ENCODE data around the gene KLHL3.

Gene KLHL3

GRCh38 chr5:137665678-137666460 lies 70.0 kb downstream of the KLHL3 start:
- CTCF ChIA-PET = interaction anchor here (0.9 to 14.7 kb wide), 4 partner anchors 30 to 78 kb away, joined by 3 to 338 read pairs (median 6); partner anchors contain the start of gene KLHL3
- peak; percentile 56 to 88 (median 85) for DNase-seq
- Histone ChIP-seq H3K27me3 (replicated peaks in 2 of 5; ENCODE audit: control insufficient read depth in 4 of 5, insufficient read depth in 5 of 5, low read length in 4 of 5) (no peaks in the 10 kb centered on the region), H3K9me3 (ENCODE audit: control extremely low read depth in 1 of 5, control insufficient read depth in 4 of 5, insufficient read depth in 2 of 5, low read depth in 1 of 5, low read length in 4 of 5) (no peaks in the 10 kb centered on the region), H3K4me1 (ENCODE audit: control extremely low read depth in 1 of 4, control insufficient read depth in 4 of 4, insufficient read depth in 4 of 4, low read length in 3 of 4) (peaks cover 0 to 16% (median 11%) of the 10 kb centered on the region in 4 experiments), H3K4me3 (ENCODE audit: control insufficient read depth in 1 of 7, extremely low read depth in 1 of 7, insufficient read depth in 4 of 7, low read depth in 2 of 7, low read length in 6 of 7) (no peak overlapping the region), H3K27ac (ENCODE audit: insufficient read depth in 1 of 2, low read depth in 1 of 2, low read length in 2 of 2, poor library complexity in 1 of 2, severe bottlenecking in 2 of 2) (no peak overlapping the region), H3K36me3 (ENCODE audit: control insufficient read depth in 4 of 4, insufficient read depth in 4 of 4, low read length in 3 of 4) (peaks cover 0 to 4% (median under 1%) of the 10 kb centered on the region in 4 experiments)
- POLR2A ChIA-PET = no interaction called here
- 71% methylated on average over 1 of the region's 3 CpGs for WGBS (ENCODE audit: insufficient coverage)

DNA sequence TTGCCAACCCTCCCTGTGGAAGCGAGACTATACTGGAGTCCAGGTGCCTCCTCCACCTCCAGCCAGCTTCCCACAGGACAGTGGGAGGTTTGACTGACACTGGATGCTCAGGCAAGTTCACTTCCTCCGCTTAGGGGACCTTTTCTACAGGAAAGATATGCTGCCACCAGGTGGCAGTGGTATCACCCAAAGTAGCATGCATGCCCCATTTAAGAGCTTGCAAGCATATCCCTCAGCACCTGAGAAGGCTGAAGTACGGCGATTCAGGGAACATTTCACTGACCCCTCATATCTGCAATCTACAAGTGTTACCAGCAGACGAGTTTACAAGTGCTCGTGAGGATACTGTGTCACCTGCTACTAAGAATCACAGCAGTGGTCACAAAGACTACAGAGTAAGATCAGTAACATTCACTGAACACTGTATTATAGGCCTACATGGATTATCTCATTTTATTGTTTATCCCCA lies 75.5 kb downstream of the KLHL3 start:
- ChIA-PET POLR2A (interaction anchor here (0.5 to 1.0 kb wide), 4 partner anchors 92 to 472 kb away, joined by 3 to 4 read pairs (median 3); no protein-coding TSS in a partner anchor), CTCF (interaction anchor here (0.7 to 14.7 kb wide), 25 partner anchors 8 to 93 kb away, joined by 3 to 338 read pairs (median 5); partner anchors contain the start of gene KLHL3)
- Histone ChIP-seq H3K4me3 (ENCODE audit: control insufficient read depth in 1 of 7, extremely low read depth in 1 of 7, insufficient read depth in 4 of 7, low read depth in 2 of 7, low read length in 6 of 7) (no peak overlapping the region), H3K4me1 (ENCODE audit: control extremely low read depth in 1 of 4, control insufficient read depth in 4 of 4, insufficient read depth in 4 of 4, low read length in 3 of 4) (peaks cover 0 to 3% (median 0%) of the 10 kb centered on the region in 4 experiments), H3K27me3 (replicated peaks in 2 of 5; ENCODE audit: control insufficient read depth in 4 of 5, insufficient read depth in 5 of 5, low read length in 4 of 5) (no peaks in the 10 kb centered on the region), H3K9me3 (ENCODE audit: control extremely low read depth in 1 of 5, control insufficient read depth in 4 of 5, insufficient read depth in 2 of 5, low read depth in 1 of 5, low read length in 4 of 5) (no peaks in the 10 kb centered on the region), H3K36me3 (ENCODE audit: control insufficient read depth in 4 of 4, insufficient read depth in 4 of 4, low read length in 3 of 4) (peaks cover 0 to 16% (median 4%) of the 10 kb centered on the region in 4 experiments), H3K27ac (ENCODE audit: insufficient read depth in 1 of 2, low read depth in 1 of 2, low read length in 2 of 2, poor library complexity in 1 of 2, severe bottlenecking in 2 of 2) (no peak overlapping the region)
- 24% methylated on average over 4 of the region's 6 CpGs for WGBS (ENCODE audit: insufficient coverage)
- peak; percentile 77 to 90 (median 85) for DNase-seq

DNA sequence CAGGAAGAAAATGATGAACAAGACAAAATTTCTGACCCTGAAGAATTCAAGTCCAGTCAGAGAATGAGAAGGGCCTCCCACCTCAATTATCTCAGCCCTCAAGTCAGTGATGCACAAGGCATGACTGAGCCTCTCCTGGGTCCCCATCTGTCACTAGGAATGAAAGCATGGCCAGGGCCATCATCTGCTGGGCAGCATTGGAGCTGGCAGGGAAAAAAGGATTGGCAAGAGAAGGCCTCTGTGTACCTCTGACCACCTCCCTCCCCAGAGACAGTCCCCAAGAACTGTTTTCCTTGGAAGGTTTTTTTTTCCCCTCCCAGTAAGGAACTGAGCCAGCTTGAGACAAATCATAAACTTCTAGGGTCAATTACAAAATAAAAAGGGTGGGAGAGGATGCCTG lies 76.7 kb downstream of the KLHL3 start:
- Histone ChIP-seq H3K36me3 (ENCODE audit: control insufficient read depth in 4 of 4, insufficient read depth in 4 of 4, low read length in 3 of 4) (peaks cover 0 to 16% (median 5%) of the 10 kb centered on the region in 4 experiments), H3K9me3 (ENCODE audit: control extremely low read depth in 1 of 5, control insufficient read depth in 4 of 5, insufficient read depth in 2 of 5, low read depth in 1 of 5, low read length in 4 of 5) (no peaks in the 10 kb centered on the region), H3K27ac (ENCODE audit: insufficient read depth in 1 of 2, low read depth in 1 of 2, low read length in 2 of 2, poor library complexity in 1 of 2, severe bottlenecking in 2 of 2) (no peak overlapping the region), H3K4me1 (ENCODE audit: control extremely low read depth in 1 of 4, control insufficient read depth in 4 of 4, insufficient read depth in 4 of 4, low read length in 3 of 4) (peaks cover 0 to 3% (median 0%) of the 10 kb centered on the region in 4 experiments), H3K4me3 (ENCODE audit: control insufficient read depth in 1 of 7, extremely low read depth in 1 of 7, insufficient read depth in 4 of 7, low read depth in 2 of 7, low read length in 6 of 7) (no peak overlapping the region), H3K27me3 (replicated peaks in 2 of 5; ENCODE audit: control insufficient read depth in 4 of 5, insufficient read depth in 5 of 5, low read length in 4 of 5) (no peaks in the 10 kb centered on the region)
- no peak for DNase-seq
- ChIA-PET POLR2A (interaction anchor here (1.0 kb wide), 1 partner anchor 77 kb away, joined by 3 read pairs; no protein-coding TSS in a partner anchor), CTCF (interaction anchor here (0.6 to 14.7 kb wide), 16 partner anchors 16 to 142 kb away, joined by 3 to 338 read pairs (median 5); partner anchors contain the start of genes HNRNPA0 and KLHL3)

GRCh38 chr5:137658324-137658723 lies 77.6 kb downstream of the KLHL3 start:
- no peak overlapping the region for H3K27ac ChIP-seq (ENCODE audit: insufficient read depth in 1 of 2, low read depth in 1 of 2, low read length in 2 of 2, poor library complexity in 1 of 2, severe bottlenecking in 2 of 2)
- no peaks in the 10 kb centered on the region for H3K27me3 ChIP-seq (replicated peaks in 2 of 5; ENCODE audit: control insufficient read depth in 4 of 5, insufficient read depth in 5 of 5, low read length in 4 of 5)
- no peaks in the 10 kb centered on the region for H3K9me3 ChIP-seq (ENCODE audit: control extremely low read depth in 1 of 5, control insufficient read depth in 4 of 5, insufficient read depth in 2 of 5, low read depth in 1 of 5, low read length in 4 of 5)
- no peak overlapping the region for H3K4me3 ChIP-seq (ENCODE audit: control insufficient read depth in 1 of 7, extremely low read depth in 1 of 7, insufficient read depth in 4 of 7, low read depth in 2 of 7, low read length in 6 of 7)
- no peak for DNase-seq
- peaks cover 0 to 3% (median 0%) of the 10 kb centered on the region in 4 experiments for H3K4me1 ChIP-seq (ENCODE audit: control extremely low read depth in 1 of 4, control insufficient read depth in 4 of 4, insufficient read depth in 4 of 4, low read length in 3 of 4)
- no CpG with 5 or more reads among the region's 1 CpG for WGBS (ENCODE audit: insufficient coverage)
- CTCF ChIA-PET = interaction anchor here (0.7 to 14.7 kb wide), 15 partner anchors 12 to 96 kb away, joined by 3 to 338 read pairs (median 4); partner anchors contain the start of genes HNRNPA0 and KLHL3
- POLR2A ChIA-PET = no interaction called here
- peaks cover 0 to 16% (median 5%) of the 10 kb centered on the region in 4 experiments for H3K36me3 ChIP-seq (ENCODE audit: control insufficient read depth in 4 of 4, insufficient read depth in 4 of 4, low read length in 3 of 4)

- Histone ChIP-seq H3K9me3 (ENCODE audit: control extremely low read depth in 1 of 5, control insufficient read depth in 4 of 5, insufficient read depth in 2 of 5, low read depth in 1 of 5, low read length in 4 of 5) (no peaks in the 10 kb centered on the region), H3K36me3 (ENCODE audit: control insufficient read depth in 4 of 4, insufficient read depth in 4 of 4, low read length in 3 of 4) (peaks cover 0 to 16% (median 5%) of the 10 kb centered on the region in 4 experiments), H3K4me1 (ENCODE audit: control extremely low read depth in 1 of 4, control insufficient read depth in 4 of 4, insufficient read depth in 4 of 4, low read length in 3 of 4) (peaks cover 0 to 3% (median 0%) of the 10 kb centered on the region in 4 experiments), H3K27me3 (replicated peaks in 2 of 5; ENCODE audit: control insufficient read depth in 4 of 5, insufficient read depth in 5 of 5, low read length in 4 of 5) (no peaks in the 10 kb centered on the region), H3K4me3 (ENCODE audit: control insufficient read depth in 1 of 7, extremely low read depth in 1 of 7, insufficient read depth in 4 of 7, low read depth in 2 of 7, low read length in 6 of 7) (no peak overlapping the region), H3K27ac (ENCODE audit: insufficient read depth in 1 of 2, low read depth in 1 of 2, low read length in 2 of 2, poor library complexity in 1 of 2, severe bottlenecking in 2 of 2) (no peak overlapping the region)
- 100% methylated on average over 2 of the region's 3 CpGs for WGBS (ENCODE audit: insufficient coverage)
- ChIA-PET POLR2A (no interaction called here), CTCF (interaction anchor here (0.9 to 14.7 kb wide), 3 partner anchors 27 to 87 kb away, joined by 3 to 338 read pairs (median 41); partner anchors contain the start of gene KLHL3)
- no peak for DNase-seq
Observed at GRCh38 chr5:137657073-137657472, 78.8 kb downstream of the KLHL3 start.

DNA sequence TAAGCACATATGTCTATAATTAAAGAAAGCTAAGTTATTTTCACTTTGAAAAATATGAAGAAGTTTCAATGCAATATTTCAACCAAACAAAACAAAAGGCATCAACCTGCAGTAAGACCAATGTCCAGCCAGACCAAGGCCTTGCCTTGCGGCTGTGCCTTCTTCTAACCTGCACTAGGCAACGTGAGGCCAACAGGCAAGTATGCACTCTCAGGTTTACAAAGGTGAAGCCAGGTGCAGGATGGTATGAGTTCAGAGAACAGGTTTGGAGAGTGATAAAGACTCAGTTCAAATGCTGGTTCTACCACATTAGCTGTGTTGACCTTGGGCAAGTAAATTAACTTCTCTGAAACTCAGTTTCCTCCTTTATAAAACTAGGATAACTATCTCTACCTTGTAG lies 79.3 kb downstream of the KLHL3 start:
- no peaks in the 10 kb centered on the region for H3K9me3 ChIP-seq (ENCODE audit: control extremely low read depth in 1 of 5, control insufficient read depth in 4 of 5, insufficient read depth in 2 of 5, low read depth in 1 of 5, low read length in 4 of 5)
- 100% methylated on average over 2 of the region's 2 CpGs for WGBS (ENCODE audit: insufficient coverage)
- H3K27ac ChIP-seq (ENCODE audit: insufficient read depth in 1 of 2, low read depth in 1 of 2, low read length in 2 of 2, poor library complexity in 1 of 2, severe bottlenecking in 2 of 2) = no peak overlapping the region
- no peak for DNase-seq
- H3K36me3 ChIP-seq (ENCODE audit: control insufficient read depth in 4 of 4, insufficient read depth in 4 of 4, low read length in 3 of 4) = peaks cover 0 to 16% (median 5%) of the 10 kb centered on the region in 4 experiments
- no peaks in the 10 kb centered on the region for H3K27me3 ChIP-seq (replicated peaks in 2 of 5; ENCODE audit: control insufficient read depth in 4 of 5, insufficient read depth in 5 of 5, low read length in 4 of 5)
- peaks cover 0 to 3% (median 0%) of the 10 kb centered on the region in 4 experiments for H3K4me1 ChIP-seq (ENCODE audit: control extremely low read depth in 1 of 4, control insufficient read depth in 4 of 4, insufficient read depth in 4 of 4, low read length in 3 of 4)
- ChIA-PET POLR2A (no interaction called here), CTCF (interaction anchor here (0.9 to 14.7 kb wide), 4 partner anchors 16 to 87 kb away, joined by 3 to 338 read pairs (median 22); partner anchors contain the start of gene KLHL3)
- H3K4me3 ChIP-seq (ENCODE audit: control insufficient read depth in 1 of 7, extremely low read depth in 1 of 7, insufficient read depth in 4 of 7, low read depth in 2 of 7, low read length in 6 of 7) = no peak overlapping the region

All from common myeloid progenitor, CD34-positive (primary cell).